Motor neuron (in vitro differentiated cells): Measurements from ENCODE around the gene CORO2A. TPM values are rescaled to one million over a fixed set of nuclear protein-coding genes. Genes with fewer than 3 reads are reported as not detected.

Experiments used
- ATAC-seq, 8 experiments: fragments of 200-7000 bp; cut with Tn5 transposase; replicated peaks in 6 of 8; 2 replicates each; pipeline ENCODE4 v1.8.0; 2021; ENCODE audit warnings: mild to moderate bottlenecking in 8 of 8, moderate library complexity in 8 of 8
- H3K27ac ChIP-seq, 2 donors: fragments of 250-450 bp; sonication (Bioruptor Pico); 2 replicates each; pipeline ENCODE4 v1.9.0; 2021; ENCODE audit warnings: antibody characterized with exemption in 2 of 2, mild to moderate bottlenecking in 2 of 2, moderate library complexity in 1 of 2
- H3K4me1 ChIP-seq, 2 donors: fragments of 250-450 bp; sonication (Bioruptor Pico); replicated peaks in 1 of 2; 2 replicates each; pipeline ENCODE4 v1.6.1; 2021; ENCODE audit warnings: antibody characterized with exemption in 2 of 2, mild to moderate bottlenecking in 2 of 2, moderate library complexity in 1 of 2
- H3K4me3 ChIP-seq, 5 donors: fragments of 250-450 bp; sonication (Bioruptor Pico); 2 replicates each; pipeline ENCODE4 v1.9.0; 2021; ENCODE audit warnings: antibody characterized with exemption in 5 of 5, mild to moderate bottlenecking in 5 of 5, moderate library complexity in 4 of 5
- WGBS, 10 experiments: fragments of 450-650 bp; shearing (Covaris generic); methylation state at CpG; one replicate each; pipeline ENCODE4 v1.0.0; 2022; 5-methylcytosine and 5-hydroxymethylcytosine counted together
- in situ Hi-C, 9 experiments: fragments of 400-800 bp; cut with MboI; loops; one replicate each; pipeline ENCODE4 v1.15.0; 2021; ENCODE audit warnings: low sequenced_read_pairs in 9 of 9, low pct_unique_long_range_greater_than_20kb in 2 of 9; ENCODE audit not compliant: unreplicated experiment in 9 of 9
- total RNA-seq, 8 experiments: library from RNA; unstranded; fragments of 300-600 nt; gene quantifications; 2 replicates each; pipeline versions ENCODE4 v1.2.3 to v1.2.4, GENCODE V29; 2022

The CORO2A gene
- total RNA-seq, 8 experiments from 2014 or later = 0.87 to 3.4 (median 2.0) TPM

DNA sequence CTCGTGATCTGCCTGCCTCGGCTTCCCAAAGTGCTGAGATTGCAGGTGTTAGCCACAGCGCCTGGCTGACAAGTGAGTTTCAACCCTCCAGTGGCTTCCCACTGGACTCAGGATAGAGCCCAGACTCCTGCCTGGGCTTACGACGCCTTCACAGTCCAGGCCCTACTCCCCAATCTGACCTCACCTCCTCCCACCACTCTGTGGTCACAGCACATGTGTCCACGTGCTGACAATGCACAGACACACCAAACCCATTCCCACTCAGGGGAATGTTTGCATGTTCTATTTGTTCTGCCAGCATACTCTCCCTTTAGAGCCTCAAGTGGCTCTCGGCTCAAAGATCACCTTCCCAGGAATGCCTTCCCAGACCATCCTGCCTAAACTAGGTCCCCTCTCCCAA is 42.3 kb downstream of the CORO2A start:
- no peak for ATAC-seq
- H3K4me1 ChIP-seq = peaks cover 6 to 12% of the 10 kb centered on the region in 2 donors
- H3K4me3 ChIP-seq = no peak overlapping the region
- H3K27ac ChIP-seq = no peak overlapping the region
- in situ Hi-C loops = no loop called here
- 40 to 100% (median 79%) methylated on average over 1 to 6 of the region's 7 CpGs; no CpG with 5 or more reads in 2 of the 10 experiments for WGBS, 10 experiments

DNA sequence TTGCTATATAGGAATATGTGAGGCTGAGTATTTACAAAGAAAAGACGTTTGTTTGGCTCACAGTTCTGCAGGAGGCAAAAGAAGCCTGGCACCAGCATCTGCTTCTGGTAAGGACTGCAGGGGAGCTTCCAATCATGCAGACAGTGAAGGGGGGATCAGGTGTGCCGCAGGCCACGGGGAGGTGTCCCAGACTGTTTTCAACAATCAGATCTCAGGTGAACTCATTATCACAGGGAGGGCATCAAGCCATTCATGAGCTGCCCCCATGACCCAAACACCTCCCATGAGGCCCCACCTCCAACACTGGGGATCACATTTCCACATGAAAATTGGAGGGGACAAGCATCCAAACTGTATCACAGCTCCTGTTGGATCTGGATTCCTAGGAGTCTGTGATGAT is 43.0 kb downstream of the CORO2A start:
- in situ Hi-C loops = no loop called here
- no peak for ATAC-seq
- WGBS, 10 experiments = 0 to 73% (median 59%) methylated on average over 1 to 3 of the region's 3 CpGs; no CpG with 5 or more reads in 5 of the 10 experiments
- Histone ChIP-seq H3K4me1 (peaks cover 6 to 12% of the 10 kb centered on the region in 2 donors), H3K4me3 (no peak overlapping the region), H3K27ac (no peak overlapping the region)

DNA sequence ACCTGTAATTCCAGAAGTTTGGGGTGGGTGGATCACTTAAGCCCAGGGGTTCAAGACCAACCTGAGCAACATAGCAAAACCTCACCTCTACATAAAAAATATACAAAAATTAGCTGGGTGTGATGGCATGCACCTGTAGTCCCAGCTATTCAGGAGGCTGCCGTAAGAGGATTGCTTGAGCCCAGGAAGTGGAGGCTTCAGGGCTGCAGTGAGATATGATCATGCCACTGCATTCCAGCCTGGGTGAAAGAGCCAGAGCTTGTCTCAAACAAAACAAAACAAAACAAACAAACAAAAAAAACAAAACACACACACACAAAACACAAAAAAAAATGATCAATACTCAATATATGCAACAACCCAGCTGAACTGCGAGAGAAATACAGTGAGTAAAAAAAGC is 44.0 kb downstream of the CORO2A start:
- H3K27ac ChIP-seq = no peak overlapping the region
- H3K4me3 ChIP-seq = no peak overlapping the region
- 64 to 100% (median 83%) methylated on average over 1 to 2 of the region's 2 CpGs; no CpG with 5 or more reads in 1 of the 10 experiments for WGBS, 10 experiments
- no peak for ATAC-seq
- H3K4me1 ChIP-seq = peaks cover 7 to 16% of the 10 kb centered on the region in 2 donors
- in situ Hi-C loops = no loop called here

DNA sequence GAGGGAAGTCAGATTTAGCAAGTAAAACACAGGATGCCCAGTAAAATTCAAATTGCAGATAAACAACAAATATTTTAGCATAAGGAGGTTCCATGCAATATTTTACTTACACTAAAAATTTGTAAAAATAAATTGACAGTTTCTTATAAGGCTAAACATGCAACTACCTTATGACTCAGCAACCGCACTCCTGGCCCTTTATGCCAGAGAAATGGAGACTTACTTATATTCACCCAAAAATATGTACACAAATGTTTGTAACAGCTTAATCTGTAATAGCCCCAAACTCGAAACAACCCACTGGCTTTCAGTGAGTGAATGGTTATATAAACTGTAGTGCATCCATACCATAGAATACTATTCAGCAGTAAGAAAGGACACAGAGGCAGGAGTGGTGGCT is 44.9 kb downstream of the CORO2A start:
- Histone ChIP-seq H3K4me3 (no peak overlapping the region), H3K27ac (no peak overlapping the region), H3K4me1 (peaks cover 15 to 23% of the 10 kb centered on the region in 2 donors)
- in situ Hi-C loops = no loop called here
- 40 to 100% (median 85%) methylated on average over 1 to 2 of the region's 2 CpGs; no CpG with 5 or more reads in 3 of the 10 experiments for WGBS, 10 experiments
- ATAC-seq = no peak

DNA sequence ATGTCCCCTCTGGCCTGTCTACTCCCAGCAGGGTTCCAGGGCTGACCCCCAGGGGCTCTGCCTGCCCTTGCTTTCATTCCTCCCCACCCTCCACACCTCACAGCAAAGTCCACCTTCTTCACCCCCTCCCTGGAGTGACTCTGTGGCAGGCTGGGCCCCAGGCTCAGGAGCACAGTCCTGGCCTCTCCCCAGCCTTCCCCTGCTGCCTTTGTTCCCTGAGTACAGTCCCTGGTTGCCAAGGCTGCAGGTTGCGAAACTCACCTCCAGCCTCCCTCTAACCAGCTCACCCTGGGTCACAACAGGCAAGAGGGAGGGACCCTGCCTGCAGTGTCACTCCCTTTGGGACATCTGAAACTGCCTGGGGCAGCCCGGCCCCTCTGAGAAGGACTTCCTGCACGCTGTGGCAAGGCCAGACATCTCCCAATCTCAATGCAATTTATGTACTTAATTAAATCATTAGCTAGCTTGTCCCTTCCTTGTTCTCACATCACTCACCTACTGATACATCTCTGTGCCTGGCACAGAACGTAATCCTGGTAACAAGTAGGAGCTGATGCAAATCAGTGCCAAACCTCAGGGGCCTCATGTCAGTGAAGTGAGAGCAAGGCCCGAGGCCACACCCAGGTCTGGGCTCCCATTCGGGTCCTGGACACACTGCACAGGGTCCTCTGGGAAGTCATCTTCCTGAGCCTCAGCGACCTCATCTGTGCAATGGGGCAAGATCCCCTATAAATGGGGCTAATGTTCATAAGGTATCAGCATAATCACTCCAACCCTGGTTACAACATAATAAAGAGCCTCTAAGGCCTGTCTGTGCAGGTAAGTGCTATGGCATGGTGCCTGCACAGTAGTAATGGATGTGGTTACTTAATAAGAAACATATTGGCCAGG is 46.1 kb downstream of the CORO2A start:
- in situ Hi-C loops = no loop called here
- Histone ChIP-seq H3K27ac (peak overlapping the region in 1 of 2 donors; percentile 52), H3K4me3 (no peak overlapping the region), H3K4me1 (peaks cover 23 to 30% of the 10 kb centered on the region in 2 donors)
- ATAC-seq = peak; percentile 48 to 84 (median 64)
- WGBS, 10 experiments = 20 to 85% (median 61%) methylated on average over 1 to 5 of the region's 7 CpGs; no CpG with 5 or more reads in 4 of the 10 experiments

DNA sequence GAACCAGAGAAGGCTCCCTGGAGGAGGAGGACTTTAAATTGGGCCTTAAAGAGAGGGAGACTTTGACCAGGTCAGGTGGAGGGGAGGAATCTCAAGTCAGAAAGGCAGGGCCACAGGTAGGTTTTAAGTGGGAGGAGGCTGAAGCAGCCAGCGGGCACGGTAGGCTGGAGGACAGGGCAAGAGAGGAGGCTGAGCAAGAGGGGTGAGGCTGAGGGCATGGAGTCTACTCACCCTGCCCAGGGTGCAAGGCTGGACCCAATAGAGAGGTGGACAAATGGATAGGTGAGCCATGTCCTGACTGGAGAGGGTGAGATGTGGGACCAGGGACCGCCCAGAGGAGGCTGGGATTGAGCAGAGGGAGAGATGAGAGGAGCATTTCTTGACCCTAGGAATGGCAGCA is 47.8 kb downstream of the CORO2A start:
- ATAC-seq = no peak

DNA sequence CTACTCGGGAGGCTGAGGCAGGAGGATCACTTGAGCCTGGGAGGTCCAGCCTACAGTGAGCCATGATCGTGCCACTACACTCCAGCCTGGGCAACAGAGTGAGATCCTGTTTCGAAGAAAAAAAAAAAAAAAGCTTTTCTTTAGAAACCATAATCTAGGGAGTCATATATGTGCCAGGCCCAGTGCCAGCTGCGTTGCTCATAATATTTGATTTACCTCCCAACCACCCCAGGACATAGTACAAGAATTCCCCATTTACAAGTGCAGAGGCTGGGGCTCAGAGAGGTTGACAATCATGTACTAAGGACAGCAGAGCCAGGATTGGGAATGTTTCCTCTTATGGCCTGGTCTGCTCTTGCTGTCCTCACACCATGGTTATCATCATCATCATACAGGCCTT is 48.4 kb downstream of the CORO2A start:
- ATAC-seq = no peak
- WGBS, 10 experiments = 0 to 100% (median 93%) methylated on average over 1 to 3 of the region's 4 CpGs; no CpG with 5 or more reads in 5 of the 10 experiments
- no peak overlapping the region for H3K27ac ChIP-seq
- peaks cover 23 to 30% of the 10 kb centered on the region in 2 donors for H3K4me1 ChIP-seq
- no peak overlapping the region for H3K4me3 ChIP-seq
- in situ Hi-C loops = no loop called here

More for the DNA sequence above, 47.8 kb downstream of the CORO2A start:
- no CpG with 5 or more reads among the region's 3 CpGs for WGBS, 10 experiments
- Histone ChIP-seq H3K27ac (no peak overlapping the region), H3K4me3 (no peak overlapping the region), H3K4me1 (peaks cover 23 to 30% of the 10 kb centered on the region in 2 donors)
- in situ Hi-C loops = no loop called here

DNA sequence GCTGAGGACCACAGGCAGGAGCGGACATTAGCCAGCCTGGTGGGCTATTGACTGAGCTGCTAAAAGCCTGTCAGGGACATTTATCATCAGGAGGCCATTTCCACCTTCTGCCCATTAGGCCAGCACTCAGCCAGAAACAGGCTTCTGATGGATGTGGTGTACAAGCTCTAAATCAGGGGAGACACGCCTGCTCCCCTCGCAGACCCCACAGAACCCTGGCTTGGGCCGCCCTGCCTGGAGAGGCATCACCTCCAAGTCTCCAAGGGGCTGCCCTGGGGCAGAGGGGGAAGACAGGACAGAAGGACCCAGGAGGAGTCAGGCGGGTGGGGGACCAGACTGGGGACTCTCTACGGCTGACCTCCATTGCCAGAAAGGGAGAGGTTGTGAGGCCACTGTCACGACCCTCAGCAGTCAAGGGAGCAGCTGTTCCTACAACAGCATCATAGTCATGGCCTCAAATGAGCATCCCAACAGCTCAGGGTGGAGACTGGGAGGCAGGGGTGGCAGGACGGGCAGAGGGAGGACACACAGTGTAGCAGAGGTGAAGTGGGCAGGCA is 49.4 kb downstream of the CORO2A start:
- peak in 5 of 8 experiments; percentile 82 to 92 (median 87) for ATAC-seq
- Histone ChIP-seq H3K4me1 (peaks cover 23 to 30% of the 10 kb centered on the region in 2 donors), H3K27ac (peak overlapping the region; percentile 72 to 85), H3K4me3 (no peak overlapping the region)
- 40% methylated on average over 1 to 3 of the region's 8 CpGs; no CpG with 5 or more reads in 8 of the 10 experiments for WGBS, 10 experiments
- in situ Hi-C loops = no loop called here

DNA sequence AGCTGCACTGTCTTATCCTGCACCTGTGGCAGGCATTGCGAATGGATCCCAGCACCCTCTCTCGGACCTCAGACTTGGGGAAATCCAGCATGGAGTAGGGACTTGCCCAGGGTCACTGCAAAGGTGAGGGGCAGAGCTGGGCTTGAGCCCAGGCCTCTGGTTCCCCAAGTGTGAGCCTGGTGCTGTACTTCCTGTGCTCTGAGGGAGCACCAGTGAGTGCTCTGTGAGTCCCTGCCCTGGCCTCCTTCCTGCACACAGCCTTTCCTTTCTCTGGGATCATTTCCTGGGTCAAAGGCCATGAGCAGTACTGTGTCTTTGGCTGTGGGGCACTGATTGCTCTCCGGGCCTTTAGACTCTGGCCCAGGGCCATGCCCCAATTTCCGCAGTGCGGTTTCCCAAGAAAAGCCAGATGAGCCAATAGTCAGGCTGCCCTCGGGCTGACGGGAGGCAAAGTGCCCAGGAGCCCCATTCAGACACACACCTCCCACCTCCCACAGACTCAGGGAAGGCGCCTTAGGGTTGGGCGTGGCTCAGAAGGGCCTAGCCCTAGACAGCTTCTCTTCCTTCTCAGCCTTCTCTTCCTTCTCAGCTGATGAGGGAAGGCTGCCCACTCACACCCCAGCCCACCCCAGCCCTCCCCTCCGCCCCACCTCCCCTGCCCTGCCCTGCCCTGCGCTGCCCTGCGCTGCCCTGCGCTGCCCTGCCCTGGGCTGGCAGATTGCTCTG is 50.1 kb downstream of the CORO2A start:
- in situ Hi-C loops = no loop called here
- Histone ChIP-seq H3K4me1 (peaks cover 23 to 30% of the 10 kb centered on the region in 2 donors), H3K4me3 (no peak overlapping the region), H3K27ac (peak overlapping the region; percentile 58 to 85)
- ATAC-seq = peak; percentile 41 to 77 (median 58)
- 20 to 100% (median 90%) methylated on average over 1 to 3 of the region's 13 CpGs; no CpG with 5 or more reads in 3 of the 10 experiments for WGBS, 10 experiments

DNA sequence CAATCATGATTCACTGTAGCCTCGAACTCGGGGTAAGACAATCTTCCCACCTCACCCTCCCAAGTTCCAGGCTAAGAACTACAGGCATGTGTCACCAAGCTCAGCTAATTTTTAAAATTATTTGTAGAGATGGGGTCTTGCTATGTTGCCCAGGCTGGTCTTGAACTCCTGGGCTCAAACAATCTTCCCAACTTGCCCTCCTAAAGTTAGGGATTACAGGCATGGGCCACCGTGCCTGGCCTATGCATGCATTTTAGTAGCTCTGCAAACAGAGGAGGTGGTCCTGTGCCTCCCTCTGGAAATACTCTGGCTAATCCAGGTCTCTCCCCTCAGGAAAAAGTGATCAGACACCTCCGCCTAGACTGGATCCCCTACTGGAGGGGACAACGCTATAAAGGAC is 51.9 kb downstream of the CORO2A start:
- H3K4me1 ChIP-seq = peaks cover 17 to 19% of the 10 kb centered on the region in 2 donors
- ATAC-seq = no peak
- H3K27ac ChIP-seq = no peak overlapping the region
- in situ Hi-C loops = no loop called here
- 16 to 100% (median 85%) methylated on average over 1 to 5 of the region's 5 CpGs; no CpG with 5 or more reads in 3 of the 10 experiments for WGBS, 10 experiments
- H3K4me3 ChIP-seq = no peak overlapping the region

DNA sequence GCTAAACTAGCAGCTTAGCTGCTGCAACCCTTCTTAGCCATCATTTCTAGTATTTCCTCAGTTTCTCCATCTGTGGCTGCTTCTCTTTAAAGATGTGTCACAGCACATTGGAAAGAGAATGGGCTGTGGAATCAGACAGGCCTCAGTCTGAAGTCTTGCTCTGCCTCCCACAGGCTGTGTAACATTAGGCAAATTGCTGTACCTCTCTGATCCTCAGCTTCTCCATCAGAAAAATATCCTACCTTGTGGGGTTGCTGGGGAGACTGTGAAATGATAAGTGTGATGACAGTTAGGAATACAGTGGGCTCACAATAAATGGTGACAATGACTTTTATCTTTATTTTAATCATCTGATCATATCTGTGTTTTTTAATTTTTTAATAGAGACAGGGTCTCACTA is 55.9 kb downstream of the CORO2A start:
- in situ Hi-C loops = no loop called here

DNA sequence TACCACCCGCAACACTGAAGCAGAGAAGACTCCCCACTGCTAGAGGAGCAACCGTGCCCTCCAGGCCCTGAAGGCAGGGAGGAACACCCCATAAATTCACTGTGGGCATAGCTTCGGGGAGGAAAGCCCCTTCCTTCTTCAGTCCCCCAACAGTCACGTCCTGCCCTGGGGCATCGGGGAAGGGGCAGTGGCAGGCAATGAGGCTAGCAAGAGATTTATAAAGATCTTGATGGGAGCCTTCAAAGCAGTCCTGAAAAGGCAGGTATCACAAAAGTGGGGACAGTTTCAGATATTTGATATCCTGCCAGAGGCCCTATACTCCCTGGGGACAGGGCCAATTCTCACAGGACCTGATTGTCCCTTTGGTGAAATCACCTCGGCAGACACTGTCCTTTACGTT is 56.5 kb downstream of the CORO2A start:
- Histone ChIP-seq H3K4me3 (no peak overlapping the region), H3K27ac (no peak overlapping the region), H3K4me1 (peaks cover 4 to 9% of the 10 kb centered on the region in 2 donors)
- WGBS, 10 experiments = 20 to 100% (median 85%) methylated on average over 1 to 5 of the region's 7 CpGs
- in situ Hi-C loops = no loop called here
- ATAC-seq = no peak

More for the DNA sequence above, 55.9 kb downstream of the CORO2A start:
- Histone ChIP-seq H3K27ac (no peak overlapping the region), H3K4me3 (no peak overlapping the region), H3K4me1 (peaks cover 4 to 9% of the 10 kb centered on the region in 2 donors)
- no peak for ATAC-seq

DNA sequence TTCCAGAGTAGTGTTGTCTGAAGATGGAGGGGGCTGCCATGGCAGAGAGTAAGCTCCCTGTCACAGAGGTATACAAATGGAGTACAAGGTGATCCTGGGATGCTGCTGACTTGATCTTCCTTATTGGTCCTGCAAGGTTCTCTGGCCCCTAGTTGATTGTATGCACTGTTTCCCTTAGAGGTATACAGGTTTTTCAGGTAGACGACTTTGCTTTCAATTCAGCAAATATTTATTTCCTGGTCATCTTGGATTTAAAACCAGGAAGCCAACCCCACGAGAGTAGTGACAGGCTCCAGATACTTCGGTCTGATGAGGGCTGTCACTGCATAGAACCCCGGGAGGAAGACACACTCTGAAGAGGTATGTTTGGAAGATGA is 56.9 kb downstream of the CORO2A start:
- no peak overlapping the region for H3K4me3 ChIP-seq

More for the DNA sequence above, 56.9 kb downstream of the CORO2A start:
- ATAC-seq = no peak
- H3K4me1 ChIP-seq = peaks cover 4 to 9% of the 10 kb centered on the region in 2 donors
- H3K27ac ChIP-seq = no peak overlapping the region
- 25 to 93% (median 66%) methylated on average over 1 to 4 of the region's 4 CpGs; no CpG with 5 or more reads in 2 of the 10 experiments for WGBS, 10 experiments
- in situ Hi-C loops = no loop called here
